ENCODE data around the gene HNF1B.
"Not testable (repeated sequence)": the region's sequence is repeated elsewhere in the genome, so short reads cannot be mapped to it uniquely, and the experiment has no call there.

HNF1B gene

DNA sequence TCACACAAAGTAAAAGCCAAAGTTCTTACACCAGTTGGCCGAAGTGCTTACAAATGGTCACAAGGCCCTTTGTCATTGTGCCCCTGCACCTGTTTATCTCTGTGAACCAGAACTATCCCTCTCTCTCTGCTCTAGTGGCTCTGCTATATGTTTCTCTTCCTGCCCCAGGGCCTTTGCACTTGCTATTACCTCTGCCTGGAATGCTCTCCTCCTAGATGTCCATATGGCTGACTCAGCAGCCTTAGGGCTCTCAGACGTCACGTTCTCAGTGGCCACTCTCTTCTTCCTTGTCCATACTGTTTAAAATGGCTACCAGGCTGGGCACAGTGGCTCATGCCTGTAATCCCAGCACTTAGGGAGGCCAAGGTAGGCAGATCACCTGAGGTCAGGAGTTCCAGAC is 62.9 kb downstream of the HNF1B start:
- DNase-seq (ENCODE audit: low spot score), result no peak
- TF ChIP-seq, protein P1, sequence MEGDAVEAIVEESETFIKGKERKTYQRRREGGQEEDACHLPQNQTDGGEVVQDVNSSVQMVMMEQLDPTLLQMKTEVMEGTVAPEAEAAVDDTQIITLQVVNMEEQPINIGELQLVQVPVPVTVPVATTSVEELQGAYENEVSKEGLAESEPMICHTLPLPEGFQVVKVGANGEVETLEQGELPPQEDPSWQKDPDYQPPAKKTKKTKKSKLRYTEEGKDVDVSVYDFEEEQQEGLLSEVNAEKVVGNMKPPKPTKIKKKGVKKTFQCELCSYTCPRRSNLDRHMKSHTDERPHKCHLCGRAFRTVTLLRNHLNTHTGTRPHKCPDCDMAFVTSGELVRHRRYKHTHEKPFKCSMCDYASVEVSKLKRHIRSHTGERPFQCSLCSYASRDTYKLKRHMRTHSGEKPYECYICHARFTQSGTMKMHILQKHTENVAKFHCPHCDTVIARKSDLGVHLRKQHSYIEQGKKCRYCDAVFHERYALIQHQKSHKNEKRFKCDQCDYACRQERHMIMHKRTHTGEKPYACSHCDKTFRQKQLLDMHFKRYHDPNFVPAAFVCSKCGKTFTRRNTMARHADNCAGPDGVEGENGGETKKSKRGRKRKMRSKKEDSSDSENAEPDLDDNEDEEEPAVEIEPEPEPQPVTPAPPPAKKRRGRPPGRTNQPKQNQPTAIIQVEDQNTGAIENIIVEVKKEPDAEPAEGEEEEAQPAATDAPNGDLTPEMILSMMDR (IDR thresholded peaks at IDR 0.05; ENCODE audit: extremely low read depth, missing control alignments), result no peak

DNA sequence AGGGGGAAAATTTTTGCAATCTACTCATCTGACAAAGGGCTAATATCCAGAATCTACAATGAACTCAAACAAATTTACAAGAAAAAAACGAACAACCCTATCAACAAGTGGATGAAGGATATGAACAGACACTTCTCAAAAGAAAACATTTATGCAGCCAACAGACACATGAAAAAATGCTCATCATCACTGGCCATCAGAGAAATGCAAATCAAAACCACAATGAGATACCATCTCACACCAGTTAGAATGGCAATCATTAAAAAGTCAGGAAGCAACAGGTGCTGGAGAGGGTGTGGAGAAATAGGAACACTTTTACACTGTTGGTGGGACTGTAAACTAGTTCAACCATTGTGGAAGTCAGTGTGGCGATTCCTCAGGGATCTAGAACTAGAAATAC is 64.9 kb downstream of the HNF1B start:
- not testable (repeated sequence) for DNase-seq (ENCODE audit: low spot score)

DNA sequence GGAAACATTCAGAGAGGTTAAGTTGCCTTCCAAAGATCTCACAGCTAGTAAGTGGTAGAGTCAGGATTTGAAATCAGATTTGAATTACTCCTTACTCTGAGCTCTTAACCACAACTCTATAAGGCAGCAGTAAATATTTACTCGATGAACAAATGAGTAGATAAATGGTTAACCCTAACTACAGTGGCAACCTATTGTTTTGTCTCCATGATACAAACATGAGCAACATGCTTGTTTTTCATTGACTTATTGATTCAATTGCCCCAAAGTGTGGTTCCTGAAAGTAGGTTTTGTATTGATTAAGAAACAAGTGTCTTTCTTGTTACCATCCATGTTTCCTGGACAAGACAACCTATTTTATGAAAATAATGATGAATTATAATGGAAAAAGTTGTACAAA is 66.8 kb downstream of the HNF1B start:
- TF ChIP-seq, protein P1 (IDR thresholded peaks at IDR 0.05; ENCODE audit: extremely low read depth, missing control alignments), result no peak

DNA sequence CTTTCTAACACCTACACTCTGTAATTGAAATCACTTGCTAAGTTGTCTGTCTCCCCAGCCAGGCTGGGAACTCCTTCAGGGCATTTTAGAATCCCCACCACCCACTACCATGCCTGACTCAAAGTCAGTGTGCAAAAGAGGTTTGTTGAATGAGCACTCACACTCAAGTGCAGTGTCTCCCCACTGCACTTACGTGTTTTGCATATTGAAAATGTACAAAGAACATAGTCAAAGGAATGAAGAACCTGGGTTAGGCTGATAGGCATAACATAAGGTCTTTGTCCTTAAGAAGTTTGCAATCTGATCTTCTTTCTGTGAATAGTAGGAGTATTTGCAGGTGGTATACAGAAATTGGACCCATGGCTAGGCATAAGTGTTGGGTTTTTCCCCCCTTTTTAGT is 67.8 kb downstream of the HNF1B start:
- no peak for DNase-seq (ENCODE audit: low spot score)
- TF ChIP-seq, protein P1 (IDR thresholded peaks at IDR 0.05; ENCODE audit: extremely low read depth, missing control alignments), result no peak

More for the DNA sequence above, 66.8 kb downstream of the HNF1B start:
- DNase-seq (ENCODE audit: low spot score), result no peak

DNA sequence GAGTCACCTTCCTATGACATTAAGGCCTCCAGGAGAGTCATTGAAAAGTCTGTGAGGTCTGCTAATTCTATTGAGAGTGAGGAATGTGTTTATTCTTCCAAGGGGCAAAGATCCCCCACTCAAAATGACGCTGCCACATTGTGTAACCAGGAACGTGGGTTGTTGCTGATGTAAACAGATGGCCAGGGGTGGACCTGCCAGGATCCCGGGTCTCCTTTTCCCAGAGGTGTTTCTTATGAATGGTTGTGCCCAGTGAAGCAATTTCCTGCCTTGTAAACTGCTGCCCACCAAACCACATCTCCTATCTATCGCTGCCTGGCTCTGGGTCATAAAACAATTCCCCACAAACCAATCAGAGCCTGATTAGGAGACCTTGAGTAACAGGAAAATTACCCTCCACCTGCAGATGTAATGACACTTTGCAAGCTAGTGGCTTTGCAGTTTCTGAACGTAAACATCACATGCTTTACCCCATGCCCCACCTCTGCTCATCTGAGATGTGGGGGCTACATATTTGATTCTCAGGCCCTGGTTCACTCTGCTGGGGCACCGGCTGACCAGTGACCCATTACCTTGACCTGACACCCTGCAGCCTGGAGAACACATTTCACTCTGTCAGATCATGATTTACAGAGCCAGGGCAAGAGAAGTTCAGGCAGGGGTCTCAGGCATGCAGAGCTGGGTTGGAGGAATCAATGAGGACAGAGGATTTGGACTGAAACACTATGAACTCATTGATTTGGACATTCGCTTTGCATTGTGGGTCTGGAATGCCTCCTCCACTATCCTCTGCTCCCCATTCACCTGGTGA is 68.5 kb downstream of the HNF1B start:
- TF ChIP-seq, protein P1 (IDR thresholded peaks at IDR 0.05; ENCODE audit: extremely low read depth, missing control alignments), result no peak
- no peak for DNase-seq (ENCODE audit: low spot score)

DNA sequence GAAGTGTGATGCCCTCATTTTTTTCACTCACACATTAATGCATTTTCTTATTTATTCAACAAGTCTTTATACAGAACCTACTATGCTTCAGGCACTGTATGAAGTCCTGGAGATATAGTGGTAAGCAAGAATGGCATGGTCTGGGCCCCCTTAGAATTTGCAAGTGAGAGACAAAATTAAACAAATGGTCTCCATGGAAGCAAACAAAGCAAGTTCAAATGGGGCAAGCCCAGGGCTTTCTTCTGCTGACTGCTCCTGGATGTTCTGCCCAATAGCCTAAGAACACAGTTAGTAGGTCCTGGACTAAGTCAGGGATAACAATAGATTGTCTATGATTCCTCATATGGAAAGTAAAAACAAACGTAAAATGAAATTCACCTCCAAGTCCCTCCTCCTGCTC is 70.3 kb downstream of the HNF1B start:
- TF ChIP-seq, protein P1 (IDR thresholded peaks at IDR 0.05; ENCODE audit: extremely low read depth, missing control alignments), result no peak
- no peak for DNase-seq (ENCODE audit: low spot score)

DNA sequence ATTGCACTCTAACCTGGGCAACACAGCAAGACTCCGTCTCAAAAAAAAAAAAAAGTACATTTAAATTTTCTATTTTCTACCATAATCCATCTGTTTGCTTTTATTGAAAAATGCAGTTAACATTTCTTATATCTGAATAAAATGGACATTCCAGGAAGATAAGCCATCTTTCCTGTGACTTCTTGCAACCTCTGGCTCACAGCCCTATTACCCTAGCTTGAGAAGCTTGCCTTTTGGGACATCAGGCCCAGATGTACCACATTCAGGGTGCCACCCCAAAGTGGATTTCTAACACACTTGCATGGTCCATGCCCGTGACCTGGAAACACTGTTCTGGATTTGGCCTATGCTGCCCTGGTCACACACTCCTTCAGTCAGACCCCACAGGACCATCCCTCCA is 71.5 kb downstream of the HNF1B start:
- TF ChIP-seq, protein P1 (IDR thresholded peaks at IDR 0.05; ENCODE audit: extremely low read depth, missing control alignments), result no peak

DNA sequence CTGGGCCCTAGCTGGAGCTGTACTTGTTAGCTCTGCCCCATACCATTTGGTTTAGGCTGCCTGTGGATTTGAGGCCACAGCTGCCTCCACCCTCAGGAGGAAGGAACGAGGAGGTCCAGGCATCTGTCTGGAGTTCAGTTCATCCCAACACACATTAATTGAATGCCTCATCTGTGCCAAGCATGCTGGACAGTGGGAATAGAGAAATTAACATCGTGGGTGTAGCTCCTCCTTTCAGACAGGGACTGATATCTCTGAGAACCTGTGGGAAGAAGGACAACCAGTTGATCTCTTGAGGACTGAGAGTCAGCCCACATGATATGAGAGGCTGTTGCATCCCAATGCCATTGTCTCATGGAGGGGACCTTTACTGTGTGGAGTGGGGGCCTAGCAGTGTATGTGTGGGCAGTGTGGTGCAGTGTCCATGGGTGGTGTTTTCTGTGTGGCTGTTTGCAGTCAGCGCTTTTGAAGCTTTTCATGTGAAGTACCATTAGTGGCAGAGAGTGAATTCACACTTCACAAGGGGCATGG is 72.2 kb downstream of the HNF1B start:
- TF ChIP-seq, protein P1 (IDR thresholded peaks at IDR 0.05; ENCODE audit: extremely low read depth, missing control alignments), result no peak
- no peak for DNase-seq (ENCODE audit: low spot score)

More for the DNA sequence above, 71.5 kb downstream of the HNF1B start:
- no peak for DNase-seq (ENCODE audit: low spot score)
